ENCODE results near the gene KCND1.
A peak's percentile ranks its signal among the peaks of the same experiment; 100 is the strongest.

Gene KCND1

GRCh38 chrX:48939524-48940228 lies 32.0 kb downstream of the KCND1 start:
- Histone ChIP-seq H3K27me3 (ENCODE audit: control insufficient read depth in 2 of 2, insufficient read depth in 2 of 2, low read length in 2 of 2) (no peaks in the 10 kb centered on the region), H3K36me3 (ENCODE audit: control insufficient read depth in 2 of 2, insufficient read depth in 2 of 2, low read length in 2 of 2) (peaks cover 8 to 18% of the 10 kb centered on the region in 2 donors), H3K9ac (ENCODE audit: low read depth in 1 of 2, low read length in 2 of 2) (peak overlapping the region in 1 of 2 donors; percentile 28), H3K4me1 (ENCODE audit: control insufficient read depth in 2 of 2, insufficient read depth in 2 of 2, low read length in 2 of 2) (peaks cover 5 to 19% of the 10 kb centered on the region in 2 donors), H3K27ac (ENCODE audit: low read depth in 2 of 2, low read length in 2 of 2) (peak overlapping the region; percentile 36 to 69), H3K4me3 (ENCODE audit: low read length in 2 of 2) (no peak overlapping the region), H3K9me3 (ENCODE audit: control insufficient read depth in 2 of 2, low read length in 2 of 2) (no peaks in the 10 kb centered on the region)

GRCh38 chrX:48938721-48939425 lies 32.8 kb downstream of the KCND1 start:
- no peak overlapping the region for H3K9ac ChIP-seq (ENCODE audit: low read depth in 1 of 2, low read length in 2 of 2)
- H3K27ac ChIP-seq (ENCODE audit: low read depth in 2 of 2, low read length in 2 of 2) = peak overlapping the region; percentile 60 to 69
- no peaks in the 10 kb centered on the region for H3K9me3 ChIP-seq (ENCODE audit: control insufficient read depth in 2 of 2, low read length in 2 of 2)
- H3K36me3 ChIP-seq (ENCODE audit: control insufficient read depth in 2 of 2, insufficient read depth in 2 of 2, low read length in 2 of 2) = peaks cover 9 to 25% of the 10 kb centered on the region in 2 donors
- H3K4me3 ChIP-seq (ENCODE audit: low read length in 2 of 2) = no peak overlapping the region
- H3K4me1 ChIP-seq (ENCODE audit: control insufficient read depth in 2 of 2, insufficient read depth in 2 of 2, low read length in 2 of 2) = peaks cover 5 to 22% of the 10 kb centered on the region in 2 donors
- peaks cover 0 to 2% of the 10 kb centered on the region in 2 donors for H3K27me3 ChIP-seq (ENCODE audit: control insufficient read depth in 2 of 2, insufficient read depth in 2 of 2, low read length in 2 of 2)

GRCh38 chrX:48937054-48937907 lies 34.4 kb downstream of the KCND1 start:
- H3K27me3 ChIP-seq (ENCODE audit: control insufficient read depth in 2 of 2, insufficient read depth in 2 of 2, low read length in 2 of 2) = peaks cover 0 to 2% of the 10 kb centered on the region in 2 donors
- peak overlapping the region; percentile 12 to 69 for H3K27ac ChIP-seq (ENCODE audit: low read depth in 2 of 2, low read length in 2 of 2)
- peaks cover 10 to 22% of the 10 kb centered on the region in 2 donors for H3K36me3 ChIP-seq (ENCODE audit: control insufficient read depth in 2 of 2, insufficient read depth in 2 of 2, low read length in 2 of 2)
- H3K4me1 ChIP-seq (ENCODE audit: control insufficient read depth in 2 of 2, insufficient read depth in 2 of 2, low read length in 2 of 2) = peaks cover 5 to 22% of the 10 kb centered on the region in 2 donors
- H3K9ac ChIP-seq (ENCODE audit: low read depth in 1 of 2, low read length in 2 of 2) = peak overlapping the region in 1 of 2 donors; percentile 7
- H3K4me3 ChIP-seq (ENCODE audit: low read length in 2 of 2) = no peak overlapping the region
- no peaks in the 10 kb centered on the region for H3K9me3 ChIP-seq (ENCODE audit: control insufficient read depth in 2 of 2, low read length in 2 of 2)

- no peaks in the 10 kb centered on the region for H3K9me3 ChIP-seq (ENCODE audit: control insufficient read depth in 2 of 2, low read length in 2 of 2)
- H3K27me3 ChIP-seq (ENCODE audit: control insufficient read depth in 2 of 2, insufficient read depth in 2 of 2, low read length in 2 of 2) = peaks cover 0 to 2% of the 10 kb centered on the region in 2 donors
- H3K4me1 ChIP-seq (ENCODE audit: control insufficient read depth in 2 of 2, insufficient read depth in 2 of 2, low read length in 2 of 2) = peaks cover 5 to 22% of the 10 kb centered on the region in 2 donors
- H3K36me3 ChIP-seq (ENCODE audit: control insufficient read depth in 2 of 2, insufficient read depth in 2 of 2, low read length in 2 of 2) = peaks cover 10 to 22% of the 10 kb centered on the region in 2 donors
- H3K27ac ChIP-seq (ENCODE audit: low read depth in 2 of 2, low read length in 2 of 2) = peak overlapping the region; percentile 11 to 63
- H3K9ac ChIP-seq (ENCODE audit: low read depth in 1 of 2, low read length in 2 of 2) = no peak overlapping the region
- peak overlapping the region in 1 of 2 donors; percentile 13 for H3K4me3 ChIP-seq (ENCODE audit: low read length in 2 of 2)
Observed at GRCh38 chrX:48936429-48937053, 35.1 kb downstream of the KCND1 start.

GRCh38 chrX:48935301-48935670 lies 36.4 kb downstream of the KCND1 start:
- Histone ChIP-seq H3K4me1 (ENCODE audit: control insufficient read depth in 2 of 2, insufficient read depth in 2 of 2, low read length in 2 of 2) (peaks cover 5 to 16% of the 10 kb centered on the region in 2 donors), H3K9me3 (ENCODE audit: control insufficient read depth in 2 of 2, low read length in 2 of 2) (no peaks in the 10 kb centered on the region), H3K36me3 (ENCODE audit: control insufficient read depth in 2 of 2, insufficient read depth in 2 of 2, low read length in 2 of 2) (peaks cover 10 to 25% of the 10 kb centered on the region in 2 donors), H3K4me3 (ENCODE audit: low read length in 2 of 2) (no peak overlapping the region), H3K9ac (ENCODE audit: low read depth in 1 of 2, low read length in 2 of 2) (no peak overlapping the region), H3K27ac (ENCODE audit: low read depth in 2 of 2, low read length in 2 of 2) (no peak overlapping the region), H3K27me3 (ENCODE audit: control insufficient read depth in 2 of 2, insufficient read depth in 2 of 2, low read length in 2 of 2) (peaks cover 0 to 2% of the 10 kb centered on the region in 2 donors)

GRCh38 chrX:48934581-48935300 lies 36.9 kb downstream of the KCND1 start:
- peaks cover 5 to 11% of the 10 kb centered on the region in 2 donors for H3K4me1 ChIP-seq (ENCODE audit: control insufficient read depth in 2 of 2, insufficient read depth in 2 of 2, low read length in 2 of 2)
- H3K9ac ChIP-seq (ENCODE audit: low read depth in 1 of 2, low read length in 2 of 2) = no peak overlapping the region
- no peak overlapping the region for H3K4me3 ChIP-seq (ENCODE audit: low read length in 2 of 2)
- no peak overlapping the region for H3K27ac ChIP-seq (ENCODE audit: low read depth in 2 of 2, low read length in 2 of 2)
- no peaks in the 10 kb centered on the region for H3K9me3 ChIP-seq (ENCODE audit: control insufficient read depth in 2 of 2, low read length in 2 of 2)
- peaks cover 0 to 2% of the 10 kb centered on the region in 2 donors for H3K27me3 ChIP-seq (ENCODE audit: control insufficient read depth in 2 of 2, insufficient read depth in 2 of 2, low read length in 2 of 2)
- H3K36me3 ChIP-seq (ENCODE audit: control insufficient read depth in 2 of 2, insufficient read depth in 2 of 2, low read length in 2 of 2) = peaks cover 10 to 24% of the 10 kb centered on the region in 2 donors

GRCh38 chrX:48933757-48934156 lies 37.9 kb downstream of the KCND1 start:
- Histone ChIP-seq H3K27ac (ENCODE audit: low read depth in 2 of 2, low read length in 2 of 2) (peak overlapping the region in 1 of 2 donors; percentile 3), H3K4me1 (ENCODE audit: control insufficient read depth in 2 of 2, insufficient read depth in 2 of 2, low read length in 2 of 2) (peaks cover 0 to 11% of the 10 kb centered on the region in 2 donors), H3K4me3 (ENCODE audit: low read length in 2 of 2) (no peak overlapping the region), H3K27me3 (ENCODE audit: control insufficient read depth in 2 of 2, insufficient read depth in 2 of 2, low read length in 2 of 2) (peaks cover 0 to 2% of the 10 kb centered on the region in 2 donors), H3K9me3 (ENCODE audit: control insufficient read depth in 2 of 2, low read length in 2 of 2) (no peaks in the 10 kb centered on the region), H3K36me3 (ENCODE audit: control insufficient read depth in 2 of 2, insufficient read depth in 2 of 2, low read length in 2 of 2) (peaks cover 10 to 21% of the 10 kb centered on the region in 2 donors), H3K9ac (ENCODE audit: low read depth in 1 of 2, low read length in 2 of 2) (no peak overlapping the region)

- no peak overlapping the region for H3K9ac ChIP-seq (ENCODE audit: low read depth in 1 of 2, low read length in 2 of 2)
- no peaks in the 10 kb centered on the region for H3K4me1 ChIP-seq (ENCODE audit: control insufficient read depth in 2 of 2, insufficient read depth in 2 of 2, low read length in 2 of 2)
- H3K27me3 ChIP-seq (ENCODE audit: control insufficient read depth in 2 of 2, insufficient read depth in 2 of 2, low read length in 2 of 2) = no peaks in the 10 kb centered on the region
- H3K9me3 ChIP-seq (ENCODE audit: control insufficient read depth in 2 of 2, low read length in 2 of 2) = no peaks in the 10 kb centered on the region
- no peak overlapping the region for H3K4me3 ChIP-seq (ENCODE audit: low read length in 2 of 2)
- no peak overlapping the region for H3K27ac ChIP-seq (ENCODE audit: low read depth in 2 of 2, low read length in 2 of 2)
- H3K36me3 ChIP-seq (ENCODE audit: control insufficient read depth in 2 of 2, insufficient read depth in 2 of 2, low read length in 2 of 2) = peaks cover 18 to 35% of the 10 kb centered on the region in 2 donors
Observed at GRCh38 chrX:48927736-48928382, 43.8 kb downstream of the KCND1 start.

GRCh38 chrX:48927123-48927522 lies 44.5 kb downstream of the KCND1 start:
- Histone ChIP-seq H3K9me3 (ENCODE audit: control insufficient read depth in 2 of 2, low read length in 2 of 2) (no peaks in the 10 kb centered on the region), H3K36me3 (ENCODE audit: control insufficient read depth in 2 of 2, insufficient read depth in 2 of 2, low read length in 2 of 2) (peaks cover 16 to 37% of the 10 kb centered on the region in 2 donors), H3K4me1 (ENCODE audit: control insufficient read depth in 2 of 2, insufficient read depth in 2 of 2, low read length in 2 of 2) (no peaks in the 10 kb centered on the region), H3K27ac (ENCODE audit: low read depth in 2 of 2, low read length in 2 of 2) (no peak overlapping the region), H3K27me3 (ENCODE audit: control insufficient read depth in 2 of 2, insufficient read depth in 2 of 2, low read length in 2 of 2) (no peaks in the 10 kb centered on the region), H3K9ac (ENCODE audit: low read depth in 1 of 2, low read length in 2 of 2) (no peak overlapping the region), H3K4me3 (ENCODE audit: low read length in 2 of 2) (no peak overlapping the region)
